ENCODE results near the gene WDR70.
A peak's percentile ranks its signal among the peaks of the same experiment; 100 is the strongest.
"Not testable (repeated sequence)": the region's sequence is repeated elsewhere in the genome, so short reads cannot be mapped to it uniquely, and the experiment has no call there.

Gene WDR70

DNA sequence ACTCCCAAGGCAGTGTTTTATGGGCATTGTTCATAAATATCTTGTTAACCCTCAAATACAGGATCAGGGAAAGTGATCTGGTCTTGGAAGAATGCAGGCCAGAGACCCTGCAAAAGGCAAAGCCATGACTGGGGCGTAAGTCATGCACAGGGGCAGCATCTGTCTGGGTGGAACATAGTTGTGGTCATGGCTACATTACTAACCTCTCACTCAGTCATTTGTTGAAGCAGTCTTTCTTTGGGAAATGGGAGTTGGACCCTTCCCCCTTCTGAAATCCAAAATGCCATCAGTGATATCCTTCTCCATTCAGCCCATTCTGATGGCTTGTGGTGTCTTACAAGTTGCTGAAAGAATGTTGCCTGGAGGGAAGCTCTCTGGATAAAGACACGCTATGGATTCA, 392.6 kb downstream of the WDR70 start:
- no peak for DNase-seq

DNA sequence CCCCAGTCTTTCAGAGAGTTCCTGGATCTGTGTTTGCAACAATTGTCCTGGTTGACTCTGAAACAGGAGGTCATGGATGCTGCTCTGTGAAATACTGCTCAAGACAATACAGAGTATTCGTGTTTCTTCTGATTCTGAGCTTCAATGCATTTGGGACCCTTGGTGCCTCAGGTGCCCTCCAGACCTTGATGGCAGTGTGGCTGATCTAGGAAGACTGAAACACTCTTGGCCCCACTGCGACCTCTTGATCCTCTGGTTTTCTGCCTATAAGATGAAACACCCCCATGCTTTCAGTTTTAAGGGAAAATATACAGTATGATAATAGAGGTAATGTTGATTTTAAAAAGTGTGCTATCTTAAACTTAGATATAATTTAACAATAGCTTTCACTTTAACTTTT, 393.1 kb downstream of the WDR70 start:
- no peak for DNase-seq

- DNase-seq, result no peak
Observed at GRCh38 chr5:37773809-37774208, 394.7 kb downstream of the WDR70 start.

DNA sequence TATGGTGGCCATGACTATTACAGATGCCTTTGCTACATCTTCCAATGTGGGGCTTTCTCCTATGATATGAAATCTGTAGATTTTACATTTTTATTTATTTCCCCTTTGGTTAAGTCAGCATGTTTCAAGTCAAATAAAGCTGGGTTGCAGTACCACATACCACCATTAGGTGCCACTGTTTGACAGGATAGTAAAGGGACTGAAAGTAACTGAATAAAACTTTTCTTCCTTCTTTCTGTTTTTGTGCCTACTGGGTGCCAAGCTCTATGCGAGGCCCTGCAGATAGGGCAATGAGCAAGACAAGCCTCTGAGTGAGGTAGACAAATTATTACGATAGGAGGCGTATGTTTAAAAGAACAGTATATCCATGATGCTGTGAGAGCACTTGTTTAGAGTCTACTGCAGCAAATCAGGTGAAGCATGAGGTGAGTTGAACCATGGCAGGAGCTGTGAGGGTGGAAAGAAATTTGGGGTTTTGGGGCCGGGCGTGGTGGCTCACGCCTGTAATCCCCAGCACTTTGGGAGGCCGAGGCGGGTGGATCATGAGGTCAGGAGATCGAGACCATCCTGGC, 395.9 kb downstream of the WDR70 start:
- DNase-seq, result peak; percentile 61

- no peak for DNase-seq
Observed at GRCh38 chr5:37776826-37777225, 397.7 kb downstream of the WDR70 start.

DNA sequence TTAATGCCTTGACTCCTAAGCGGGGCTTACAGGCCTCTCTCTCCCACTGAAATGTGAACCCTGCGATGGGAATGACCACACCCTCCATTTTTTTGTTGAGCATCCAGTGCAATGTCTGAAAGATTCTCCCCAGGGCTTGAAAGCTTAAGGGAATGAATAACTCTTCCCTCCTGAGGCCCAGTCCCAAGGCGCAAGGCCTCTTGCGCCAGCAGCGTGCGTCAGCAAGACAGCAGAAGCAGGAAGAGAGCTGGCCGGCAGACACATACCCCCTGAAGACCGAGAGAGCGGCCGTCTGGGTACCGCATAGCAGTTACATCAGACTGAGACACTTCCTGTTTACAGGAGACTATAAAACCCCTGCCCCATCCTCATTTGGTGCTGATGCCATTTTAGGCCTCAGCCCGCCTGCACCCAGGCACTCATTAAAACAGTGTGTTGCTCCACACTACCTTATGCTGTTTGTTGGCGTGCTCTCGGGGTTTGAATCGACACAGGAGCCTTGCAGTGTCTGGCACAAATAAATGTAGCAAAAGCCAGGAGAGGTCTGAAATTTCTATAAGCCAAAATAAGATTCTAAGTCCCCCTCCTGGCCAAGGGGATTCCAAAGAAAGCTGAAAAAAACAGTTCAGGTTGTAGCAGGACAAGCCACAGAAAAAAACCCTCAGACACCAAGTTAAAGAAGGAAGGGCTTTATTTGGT, 398.5 kb downstream of the WDR70 start:
- no peak for DNase-seq

DNA sequence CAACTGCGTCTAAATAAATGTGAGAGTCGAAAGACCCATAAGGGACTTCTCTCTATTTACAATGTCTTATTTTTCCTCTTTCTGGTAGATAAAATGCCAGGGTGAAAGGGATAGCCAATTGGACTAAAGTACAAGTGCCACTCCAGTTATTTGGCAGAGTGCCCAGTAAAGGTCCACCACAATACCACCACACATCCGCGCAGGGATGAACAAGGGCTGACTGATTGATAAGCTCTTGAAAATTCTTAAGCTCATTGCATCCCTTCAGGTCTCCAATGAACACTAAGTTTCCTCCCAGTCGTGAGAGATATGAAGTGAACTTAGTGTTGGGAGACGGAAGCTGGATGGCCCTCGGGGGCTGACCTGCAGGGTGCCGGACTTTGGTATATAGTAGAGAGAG, 402.3 kb downstream of the WDR70 start:
- DNase-seq, result not testable (repeated sequence)

DNA sequence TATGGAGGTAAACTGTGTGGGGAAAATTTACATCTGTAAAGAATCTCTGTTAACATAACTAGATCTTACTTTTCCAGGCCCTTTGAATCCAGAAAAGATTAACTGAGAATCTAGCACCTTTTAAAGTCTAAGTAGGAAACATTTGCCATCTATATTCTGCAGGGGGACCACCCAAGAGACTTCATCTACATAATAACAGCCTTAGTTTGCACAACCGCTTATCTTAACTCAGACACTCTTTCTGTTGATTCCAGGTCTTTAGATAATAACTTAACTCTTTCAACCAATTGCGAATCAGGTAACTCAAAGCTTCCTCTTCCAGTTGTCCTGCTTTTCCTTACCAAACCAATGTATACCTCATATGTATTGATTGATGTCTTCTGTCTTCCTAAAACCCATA, 407.3 kb downstream of the WDR70 start:
- no peak for DNase-seq

GRCh38 chr5:37786862-37787519, 407.9 kb downstream of the WDR70 start:
- peak; percentile 19 for DNase-seq

GRCh38 chr5:37787742-37788141, 408.6 kb downstream of the WDR70 start:
- no peak for DNase-seq

DNA sequence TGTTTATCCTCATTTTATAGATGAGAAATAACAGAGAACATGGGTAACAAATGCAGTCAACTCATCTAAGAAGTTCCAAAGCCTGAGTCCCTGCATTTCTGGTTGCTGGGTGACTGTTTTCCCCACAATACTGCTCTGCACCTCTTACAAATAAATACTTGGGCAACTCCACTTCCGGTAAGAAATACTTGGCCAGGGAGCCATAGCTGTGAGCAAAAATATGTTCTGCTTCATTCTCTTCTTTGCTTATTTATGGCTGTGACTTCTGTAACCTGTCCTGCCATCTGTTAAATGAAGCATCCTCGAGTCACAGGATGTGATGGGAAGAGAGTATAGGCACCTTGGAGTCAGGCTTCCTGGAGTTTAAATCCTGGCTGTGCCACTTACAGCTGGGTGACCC, 410.9 kb downstream of the WDR70 start:
- no peak for DNase-seq

DNA sequence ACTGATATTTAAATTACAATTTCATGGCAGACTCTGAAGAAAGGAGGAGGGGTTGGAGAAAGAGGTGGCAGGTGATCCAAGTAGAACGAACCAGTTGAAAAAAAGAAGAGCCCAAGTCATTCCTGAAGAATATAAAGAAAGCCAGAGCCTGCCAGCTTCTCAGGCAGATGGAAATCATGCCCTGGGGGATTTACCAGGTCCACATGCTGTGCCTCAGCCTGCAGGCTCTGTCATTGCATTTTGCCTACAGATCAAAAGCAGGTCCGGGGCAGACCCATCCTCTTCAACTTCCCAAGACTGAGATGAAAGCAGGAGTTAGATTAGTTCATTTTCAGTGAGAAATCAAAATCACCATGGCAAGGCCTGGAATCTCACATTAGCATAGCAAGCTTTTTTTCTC, 412.2 kb downstream of the WDR70 start:
- no peak for DNase-seq

DNA sequence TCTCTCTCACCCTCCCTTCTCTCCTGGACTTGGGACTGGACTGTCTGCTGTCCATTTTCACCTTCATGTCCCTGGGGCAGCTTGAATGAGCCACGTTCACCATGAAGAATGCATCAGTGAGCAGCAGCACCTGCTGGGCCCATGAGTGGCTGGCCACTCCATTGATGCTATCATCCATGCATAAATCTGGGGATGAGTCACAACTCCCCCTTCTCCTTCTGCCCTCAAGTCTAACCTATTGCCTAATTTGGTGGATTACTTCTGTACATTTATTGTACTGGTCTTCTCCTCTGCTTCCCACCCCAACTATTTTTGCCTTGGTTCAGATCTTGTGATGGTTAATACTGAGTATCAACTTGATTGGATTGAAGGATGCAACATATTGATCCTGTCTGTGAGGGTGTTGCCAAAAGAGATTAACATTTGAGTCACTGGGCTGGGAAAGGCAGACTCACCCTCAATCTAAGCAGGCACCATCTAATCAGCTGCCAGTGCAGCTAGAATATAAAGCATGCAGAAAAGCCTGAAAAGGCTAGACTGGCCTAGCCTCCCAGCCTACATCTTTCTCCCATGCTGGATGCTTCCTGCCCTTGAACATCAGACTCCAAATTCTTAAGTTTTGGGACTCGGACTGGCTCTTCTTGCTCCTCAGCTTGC, 414.0 kb downstream of the WDR70 start:
- peak; percentile 47 for DNase-seq

GRCh38 chr5:37795292-37795691, 416.2 kb downstream of the WDR70 start:
- not testable (repeated sequence) for DNase-seq

DNA sequence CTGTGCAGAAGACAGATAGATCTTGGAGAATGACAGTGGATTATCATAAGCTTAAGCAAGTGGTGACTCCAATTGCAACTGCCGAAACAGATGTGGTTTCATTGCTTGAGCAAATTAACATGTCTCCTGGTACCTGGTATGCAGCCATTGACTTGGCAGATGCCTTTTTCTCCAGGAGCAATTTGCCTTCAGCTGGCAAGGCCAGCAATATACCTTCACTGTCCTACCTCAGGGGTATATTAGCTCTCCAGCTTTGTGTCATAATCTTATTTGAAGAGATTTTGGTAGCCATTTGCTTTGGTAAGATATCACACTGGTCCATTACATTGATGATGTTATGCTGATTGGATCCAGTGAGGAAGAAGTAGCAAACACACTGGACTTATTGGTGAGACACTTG, 417.3 kb downstream of the WDR70 start:
- DNase-seq, result not testable (repeated sequence)

GRCh38 chr5:37799865-37800421, 420.8 kb downstream of the WDR70 start:
- DNase-seq, result no peak

DNA sequence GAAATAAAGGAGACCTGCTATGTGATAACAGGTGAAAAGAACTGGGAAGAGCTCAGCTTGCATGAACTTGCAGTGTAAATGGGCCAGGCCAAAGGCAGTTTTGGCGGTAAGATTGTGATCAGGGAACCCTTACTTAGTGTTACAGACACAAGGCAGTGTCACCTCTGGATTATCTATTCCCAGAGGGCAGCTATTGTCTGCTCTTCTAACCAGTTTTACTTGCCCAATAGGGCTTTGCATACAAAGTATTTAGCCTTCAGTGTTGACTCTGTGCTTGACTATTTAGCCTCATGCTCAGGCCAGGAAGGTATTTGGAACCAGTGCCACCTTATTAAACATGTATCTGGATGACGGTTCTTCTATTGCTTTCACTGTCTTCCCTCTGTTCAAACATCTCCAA, 422.4 kb downstream of the WDR70 start:
- DNase-seq, result no peak

All from suppressor macrophage treated with lipopolysaccharide for 4 hours (primary cell).